PC-3 (cell line): Measurements from ENCODE around the gene DNAAF2. TPM values are rescaled to one million over a fixed set of nuclear protein-coding genes. Genes with fewer than 3 reads are reported as not detected.
"Not testable (repeated sequence)": the region's sequence is repeated elsewhere in the genome, so short reads cannot be mapped to it uniquely, and the experiment has no call there.

Experiments used
- ATAC-seq: fragments of 200-7000 bp; cut with Tn5 transposase; 2 replicates; pipeline ENCODE4 v1.9.1; 2020; ENCODE audit warnings: mild to moderate bottlenecking, moderate library complexity
- BruUV-seq: library from RNA; stranded (reverse); fragments of 400-500 nt; replicated peaks from 2 replicates; lab custom pipeline; 2021; lab: Mats Ljungman, UMichigan
- CTCF ChIA-PET: fragments of 300-600 bp; sonication (Branson Sonifier 250); formaldehyde crosslinking; loops from one replicate; lab custom pipeline; 2022; ENCODE audit warnings: antibody characterized with exemption; lab: Charles Lee
- POLR2A ChIA-PET: fragments of 300-600 bp; sonication (Branson Sonifier 250); formaldehyde crosslinking; loops from one replicate; lab custom pipeline; 2022; ENCODE audit warnings: antibody characterized with exemption; ENCODE audit not compliant: unreplicated experiment; lab: Charles Lee
- DNase-seq: peaks from one replicate; pipeline ENCODE4 v3.0.0-alpha.2; 2015
- H2AFZ ChIP-seq: fragments of 300-600 bp; sonication (generic); 2 replicates; pipeline ENCODE4 v1.6.0; 2016; ENCODE audit warnings: antibody characterized with exemption, low read length
- H3F3A ChIP-seq: fragments of 300-600 bp; sonication (generic); one replicate; pipeline ENCODE4 v1.6.0; 2017; ENCODE audit warnings: antibody characterized with exemption, low read length, control low read depth, mild to moderate bottlenecking; ENCODE audit not compliant: unreplicated experiment
- H3K27ac ChIP-seq: fragments of 300-600 bp; sonication (generic); 2 replicates; pipeline ENCODE4 v1.5.1; 2016; ENCODE audit warnings: mild to moderate bottlenecking, low read length
- H3K27me3 ChIP-seq: fragments of 300-600 bp; sonication (generic); 2 replicates; pipeline ENCODE4 v1.6.1; 2016; ENCODE audit warnings: low read length, mixed read lengths
- H3K36me3 ChIP-seq: fragments of 300-600 bp; sonication (generic); 2 replicates; pipeline ENCODE4 v1.6.1; 2016; ENCODE audit warnings: low read depth, mixed run types, low read length, mixed read lengths
- H3K4me1 ChIP-seq: fragments of 300-600 bp; sonication (generic); 2 replicates; pipeline ENCODE4 v1.5.1; 2016; ENCODE audit warnings: low read length; ENCODE audit not compliant: insufficient read depth
- H3K4me2 ChIP-seq: fragments of 300-600 bp; sonication (generic); 2 replicates; pipeline ENCODE4 v1.6.0; 2016; ENCODE audit warnings: low read length
- H3K4me3 ChIP-seq: fragments of 300-600 bp; sonication (generic); 2 replicates; pipeline ENCODE4 v1.5.1; 2016; ENCODE audit warnings: mild to moderate bottlenecking, low read length, mixed read lengths
- H3K79me2 ChIP-seq: fragments of 300-600 bp; sonication (generic); 2 replicates; pipeline ENCODE4 v1.6.1; 2017; ENCODE audit warnings: low read length, mixed read lengths
- H3K9ac ChIP-seq: fragments of 300-600 bp; sonication (generic); 2 replicates; pipeline ENCODE4 v1.6.0; 2016; ENCODE audit warnings: mild to moderate bottlenecking, low read length
- H3K9me2 ChIP-seq: fragments of 300-600 bp; sonication (generic); replicated peaks from 2 replicates; pipeline ENCODE4 v1.6.1; 2016; ENCODE audit warnings: mixed run types, low read length, mixed read lengths
- H3K9me3 ChIP-seq: fragments of 300-600 bp; sonication (generic); 2 replicates; pipeline ENCODE4 v1.6.1; 2016; ENCODE audit warnings: low read length, mixed read lengths
- H4K20me1 ChIP-seq: fragments of 300-600 bp; sonication (generic); 2 replicates; pipeline ENCODE4 v1.6.1; 2016; ENCODE audit warnings: low read length, mixed read lengths
- EZH2 ChIP-seq: fragments of 300-600 bp; sonication (generic); IDR thresholded peaks from one replicate; pipeline ENCODE4 v1.6.1; 2017; ENCODE audit warnings: antibody characterized with exemption, mild to moderate bottlenecking, low read length; ENCODE audit not compliant: unreplicated experiment
- EZH2phosphoT487 ChIP-seq: fragments of 300-600 bp; sonication (generic); IDR thresholded peaks from 2 replicates; pipeline ENCODE4 v1.6.1; 2018; ENCODE audit warnings: mild to moderate bottlenecking, antibody characterized with exemption, low read length, borderline replicate concordance
- intact Hi-C: fragments of 100-400 bp; cut with micrococcal nuclease; formaldehyde crosslinking; loops from 2 replicates; pipeline ENCODE4 v1.9.0; 2023
- total RNA-seq: library from RNA; depleted of rRNA; stranded (reverse); fragments of >200 nt; gene quantifications from 2 replicates; pipeline ENCODE4 v1.2.3, GENCODE V29; 2014
- TF ChIP-seq, protein P1 (sequence below): fragments of 300-600 bp; sonication (generic); conservative IDR thresholded peaks from 2 replicates; pipeline ENCODE4 v1.5.1; 2017; ENCODE audit warnings: antibody characterized with exemption, low read depth, mild to moderate bottlenecking, low read length

The DNAAF2 gene
- total RNA-seq, 1 experiment from 2014 or later = 23.2 TPM

DNA sequence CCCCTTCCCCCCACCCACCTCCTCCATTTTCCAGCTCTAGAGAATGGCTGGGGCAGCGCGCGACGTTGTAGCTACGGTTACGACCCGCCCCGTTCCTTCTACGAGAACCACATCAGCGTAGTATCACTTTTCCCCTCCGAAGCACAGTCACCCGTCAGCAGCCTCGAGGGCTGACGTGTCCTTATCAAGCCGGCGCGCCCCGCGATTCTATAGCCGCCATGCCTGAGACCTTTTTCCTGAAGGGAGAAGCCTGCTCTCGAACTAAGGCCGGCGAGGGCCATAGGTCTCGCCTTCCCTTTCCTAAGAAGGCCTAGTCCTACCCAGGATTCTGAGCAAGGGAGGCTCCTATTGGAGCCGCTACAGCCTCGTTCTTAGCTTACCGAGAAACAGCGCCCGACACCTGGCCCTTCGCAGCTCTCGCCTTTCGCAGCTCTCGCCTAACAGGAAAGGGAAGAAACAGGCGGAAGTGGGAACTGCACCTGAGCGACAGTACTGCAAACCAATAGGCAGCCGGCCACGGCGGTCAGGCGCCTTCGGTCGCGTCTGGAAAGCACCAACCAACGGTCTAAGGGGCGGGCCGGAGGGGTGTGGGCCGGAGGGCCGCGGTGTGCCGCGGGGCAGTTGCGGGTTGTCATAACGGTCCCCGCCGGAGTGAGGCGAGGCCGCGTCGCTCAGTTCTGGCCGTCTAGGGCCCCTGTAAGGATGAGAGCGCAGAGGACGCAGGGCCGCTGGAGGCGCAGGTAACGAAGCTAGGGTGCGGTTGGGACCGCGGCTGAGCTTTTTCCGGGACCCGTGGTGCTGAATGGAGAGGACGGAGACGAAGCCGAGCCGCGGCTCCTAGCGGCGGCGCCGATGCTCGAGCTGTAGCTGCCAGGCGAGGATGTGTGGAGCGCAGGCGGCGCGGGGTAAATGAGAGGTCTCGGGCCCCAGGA, 14.6 kb downstream of the DNAAF2 start, which contains the start of the genes MGAT2 and RPL36AL:
MGAT2 (plus strand) TSS at position 618 of the 932 bp plus-strand sequence. CDS start 470 bp downstream, outside the sequence.
RPL36AL (minus strand) TSS at position 445 of the 932 bp plus-strand sequence. CDS start 1,522 bp downstream, outside the sequence.
- BruUV-seq = no TSS peak
- H3K9me3 ChIP-seq = no peaks in the 10 kb centered on the region
- POLR2A ChIA-PET = interaction anchor here (0.6 to 1.7 kb wide), 13 partner anchors 8 to 1790 kb away, joined by 3 to 18 read pairs (median 5); partner anchors contain the start of genes LRR1, POLE2 and RPS29
- TF ChIP-seq, protein P1, sequence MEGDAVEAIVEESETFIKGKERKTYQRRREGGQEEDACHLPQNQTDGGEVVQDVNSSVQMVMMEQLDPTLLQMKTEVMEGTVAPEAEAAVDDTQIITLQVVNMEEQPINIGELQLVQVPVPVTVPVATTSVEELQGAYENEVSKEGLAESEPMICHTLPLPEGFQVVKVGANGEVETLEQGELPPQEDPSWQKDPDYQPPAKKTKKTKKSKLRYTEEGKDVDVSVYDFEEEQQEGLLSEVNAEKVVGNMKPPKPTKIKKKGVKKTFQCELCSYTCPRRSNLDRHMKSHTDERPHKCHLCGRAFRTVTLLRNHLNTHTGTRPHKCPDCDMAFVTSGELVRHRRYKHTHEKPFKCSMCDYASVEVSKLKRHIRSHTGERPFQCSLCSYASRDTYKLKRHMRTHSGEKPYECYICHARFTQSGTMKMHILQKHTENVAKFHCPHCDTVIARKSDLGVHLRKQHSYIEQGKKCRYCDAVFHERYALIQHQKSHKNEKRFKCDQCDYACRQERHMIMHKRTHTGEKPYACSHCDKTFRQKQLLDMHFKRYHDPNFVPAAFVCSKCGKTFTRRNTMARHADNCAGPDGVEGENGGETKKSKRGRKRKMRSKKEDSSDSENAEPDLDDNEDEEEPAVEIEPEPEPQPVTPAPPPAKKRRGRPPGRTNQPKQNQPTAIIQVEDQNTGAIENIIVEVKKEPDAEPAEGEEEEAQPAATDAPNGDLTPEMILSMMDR = peak; percentile 31; the same call in 1 of the 2 replicates
- TF ChIP-seq EZH2 = no peak
- H3K4me3 ChIP-seq = peak within 1 kb of the TSS; percentile 92
- H3K9ac ChIP-seq = peak within 1 kb of the TSS; percentile 92
- H3K4me2 ChIP-seq = peak within 1 kb of the TSS; percentile 96
- peak; percentile 99 for DNase-seq
- H3K36me3 ChIP-seq = peaks cover 15% of the 10 kb centered on the region
- H3K4me1 ChIP-seq = peaks cover 45% of the 10 kb centered on the region
- H3K9me2 ChIP-seq = no peaks in the 10 kb centered on the region
- H2AFZ ChIP-seq = peak within 1 kb of the TSS; percentile 72
- H3K79me2 ChIP-seq = peaks cover 84% of the 10 kb centered on the region
- peaks cover 5% of the 10 kb centered on the region for H3F3A ChIP-seq
- CTCF ChIA-PET = interaction anchor here (0.6 to 1.7 kb wide), 5 partner anchors 14 to 494 kb away, joined by 3 to 8 read pairs (median 4); no protein-coding TSS in a partner anchor
- peak within 1 kb of the TSS; percentile 85 for H3K27ac ChIP-seq
- intact Hi-C loops = loop anchor here (1.0 to 5.0 kb wide), 3 partner anchors 22 to 72 kb away; partner anchors contain the start of genes KLHDC1, LRR1 and RPS29
- H4K20me1 ChIP-seq = peaks cover 31% of the 10 kb centered on the region
- H3K27me3 ChIP-seq = no peaks in the 10 kb centered on the region
- ATAC-seq = peak; percentile 91

DNA sequence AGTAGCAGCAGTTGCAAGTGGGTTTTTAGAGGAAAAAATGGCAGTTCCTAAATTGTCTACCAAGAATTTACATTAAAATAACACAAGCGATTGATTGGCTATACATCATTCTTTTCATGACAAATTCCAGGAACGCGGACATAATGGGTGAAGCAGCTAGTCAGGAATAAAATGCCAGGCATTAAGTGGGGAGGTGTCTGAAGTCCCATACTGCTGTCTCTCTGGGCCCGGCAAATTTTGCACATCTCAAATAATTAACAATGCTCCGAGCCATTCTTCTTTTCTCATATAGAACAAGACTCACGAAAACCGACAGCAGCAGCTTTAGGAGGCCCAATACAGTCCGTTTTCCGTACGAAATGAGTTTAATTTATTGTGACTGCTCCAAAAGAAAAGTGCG, 15.3 kb downstream of the DNAAF2 start:
- Histone ChIP-seq H4K20me1 (peaks cover 31% of the 10 kb centered on the region), H3K9ac (peak overlapping the region; percentile 92), H3K4me3 (peak overlapping the region; percentile 92), H2AFZ (no peak overlapping the region), H3K9me3 (no peaks in the 10 kb centered on the region), H3K4me1 (peaks cover 45% of the 10 kb centered on the region), H3K27ac (peak overlapping the region; percentile 85), H3K36me3 (peaks cover 18% of the 10 kb centered on the region), H3K9me2 (no peaks in the 10 kb centered on the region), H3K4me2 (peak overlapping the region; percentile 96), H3F3A (peaks cover 3% of the 10 kb centered on the region), H3K79me2 (peaks cover 78% of the 10 kb centered on the region), H3K27me3 (no peaks in the 10 kb centered on the region)
- BruUV-seq = TSS peak; percentile 59
- no peak for TF ChIP-seq EZH2
- TF ChIP-seq EZH2phosphoT487 = no peak
- TF ChIP-seq, protein P1 = no peak
- DNase-seq (no peak), ATAC-seq (no peak)
- intact Hi-C loops = loop anchor here (1.0 to 5.0 kb wide), 3 partner anchors 21 to 73 kb away; partner anchors contain the start of genes KLHDC1, LRR1 and RPS29
- CTCF ChIA-PET = interaction anchor here (1.7 kb wide), 1 partner anchor 14 kb away, joined by 8 read pairs; no protein-coding TSS in a partner anchor
- POLR2A ChIA-PET = interaction anchor here (0.6 to 1.7 kb wide), 13 partner anchors 9 to 1790 kb away, joined by 3 to 18 read pairs (median 5); partner anchors contain the start of genes LRR1, POLE2 and RPS29

DNA sequence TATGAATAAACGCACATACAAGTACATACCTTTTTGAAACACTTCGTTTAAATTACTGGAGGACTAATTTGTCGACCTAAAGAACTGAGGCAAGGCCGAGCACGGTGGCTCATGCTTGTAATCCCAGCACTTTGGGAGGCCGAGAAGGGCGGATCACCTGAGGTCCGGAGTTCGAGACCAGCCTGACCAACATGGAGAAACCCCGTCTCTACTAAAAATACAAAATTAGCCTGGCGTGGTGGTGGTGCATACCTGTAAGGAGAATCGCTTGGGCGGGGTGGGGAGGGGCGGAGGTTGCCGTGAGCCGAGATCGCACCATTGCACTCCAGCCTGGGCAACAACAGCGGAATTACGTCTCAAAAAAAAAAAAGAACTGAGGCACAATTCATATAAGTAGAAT, 15.8 kb downstream of the DNAAF2 start:
- peak overlapping the region; percentile 96 for H3K4me2 ChIP-seq
- peaks cover 19% of the 10 kb centered on the region for H3K36me3 ChIP-seq
- BruUV-seq, H3K9me3 ChIP-seq, CTCF ChIA-PET, intact Hi-C loops, H3K27ac ChIP-seq, H3F3A ChIP-seq, H2AFZ ChIP-seq, DNase-seq, H3K27me3 ChIP-seq, H3K9me2 ChIP-seq, ATAC-seq: not testable (repeated sequence)
- H3K4me1 ChIP-seq = peaks cover 42% of the 10 kb centered on the region
- H3K9ac ChIP-seq = peak overlapping the region; percentile 92
- H3K4me3 ChIP-seq = peak overlapping the region; percentile 92
- POLR2A ChIA-PET = interaction anchor here (1.7 kb wide), 1 partner anchor 15 kb away, joined by 18 read pairs; no protein-coding TSS in a partner anchor
- H4K20me1 ChIP-seq = peaks cover 31% of the 10 kb centered on the region
- peaks cover 74% of the 10 kb centered on the region for H3K79me2 ChIP-seq
